Activated T-cell treated with anti-CD3 and anti-CD28 coated beads, Interleukin-2, amount 50 U/mL, for 1 hour (primary cell): Measurements from ENCODE around the gene FGFBP2.
A peak's percentile ranks its signal among the peaks of the same experiment; 100 is the strongest.

ENCODE experiments used
- DNase-seq: peaks from one replicate; pipeline ENCODE4 v3.0.0-alpha.2; 2020

The FGFBP2 gene

GRCh38 chr4:15963001-15963451 lies at the start of gene FGFBP2:
FGFBP2 (minus strand) TSS chr4:15963175; CDS start chr4:15963129, 46 bp downstream.
- DNase-seq, result peak; percentile 64

GRCh38 chr4:16011173-16011572 lies 48.2 kb upstream of the FGFBP2 start:
- DNase-seq, result no peak

- DNase-seq, result no peak
Measured at GRCh38 chr4:16009153-16009552, 46.2 kb upstream of the FGFBP2 start.

GRCh38 chr4:16007471-16008095 lies 44.6 kb upstream of the FGFBP2 start:
- no peak for DNase-seq

GRCh38 chr4:16006771-16007446 lies 43.9 kb upstream of the FGFBP2 start:
- DNase-seq, result no peak

- no peak for DNase-seq
Measured at GRCh38 chr4:16005676-16006075, 42.7 kb upstream of the FGFBP2 start.

- DNase-seq, result no peak
Measured at GRCh38 chr4:16001484-16001858, 38.5 kb upstream of the FGFBP2 start.

GRCh38 chr4:16000708-16001483 lies 37.9 kb upstream of the FGFBP2 start:
- DNase-seq, result peak; percentile 40

GRCh38 chr4:15996773-15997172 lies 33.8 kb upstream of the FGFBP2 start:
- DNase-seq, result no peak

- DNase-seq, result no peak
Measured at GRCh38 chr4:15995826-15996225, 32.9 kb upstream of the FGFBP2 start.

GRCh38 chr4:15992167-15992485 lies 29.2 kb upstream of the FGFBP2 start:
- no peak for DNase-seq

- no peak for DNase-seq
Measured at GRCh38 chr4:15990570-15991285, 27.8 kb upstream of the FGFBP2 start.

GRCh38 chr4:15989424-15989823 lies 26.4 kb upstream of the FGFBP2 start:
- no peak for DNase-seq

GRCh38 chr4:15988222-15988621 lies 25.2 kb upstream of the FGFBP2 start:
- DNase-seq, result no peak

- DNase-seq, result no peak
Measured at GRCh38 chr4:15986907-15987306, 23.9 kb upstream of the FGFBP2 start.

GRCh38 chr4:15983610-15984009 lies 20.6 kb upstream of the FGFBP2 start:
- DNase-seq, result no peak

GRCh38 chr4:15982842-15983524 lies 20.0 kb upstream of the FGFBP2 start:
- DNase-seq, result no peak

GRCh38 chr4:15976456-15977447 lies 13.8 kb upstream of the FGFBP2 start:
- no peak for DNase-seq

- no peak for DNase-seq
Measured at GRCh38 chr4:15971068-15971801, 8.3 kb upstream of the FGFBP2 start.

GRCh38 chr4:15968551-15969300 lies 5.8 kb upstream of the FGFBP2 start:
- DNase-seq, result no peak
